Activated T-cell treated with anti-CD3 and anti-CD28 coated beads, Interleukin-2, amount 50 U/mL, for 4 hours (primary cell): Measurements from ENCODE around the gene SOX3. TPM values are rescaled to one million over a fixed set of nuclear protein-coding genes. Genes with fewer than 3 reads are reported as not detected.

Source experiments
- total RNA-seq, 3 donors: library from RNA; stranded (reverse); gene quantifications; one replicate each; pipeline ENCODE4 v1.2.1, GENCODE V29; 2021

Gene SOX3
- total RNA-seq, 3 donors from 2014 or later: not detected

Other genes with a start within 250 kb of the SOX3 start
- gene LINC00632, start 204.7 kb upstream of the SOX3 start, total RNA-seq: 1 to 10 TPM in 1 of 3 donors, under 1 TPM in 2; 0.38 to 1.4 (median 0.48) TPM